Left lung (tissue), 10 donors: ENCODE results near the gene ADCK2. TPM values are rescaled to one million over a fixed set of nuclear protein-coding genes. Genes with fewer than 3 reads are reported as not detected.

ENCODE experiments used
- ATAC-seq: fragments of 200-7000 bp; cut with Tn5 transposase; one replicate; pipeline ENCODE4 v1.9.1; 2020; ENCODE audit warnings: moderate library complexity
- DNase-seq, 4 donors: peaks; one replicate each; pipeline ENCODE4 v3.0.0-alpha.2; 2013 to 2020
- H3K27ac ChIP-seq, 2 donors: fragments of 200-600 bp; sonication (generic) in 1 of 2; one replicate each; pipeline versions ENCODE4 v1.5.0 to v1.8.0; 2020 to 2021
- H3K27me3 ChIP-seq, 2 donors: fragments of 200-600 bp; sonication (generic) in 1 of 2; one replicate each; pipeline versions ENCODE4 v1.5.0 to v1.8.0; 2020 to 2021
- H3K36me3 ChIP-seq, 2 donors: fragments of 200-600 bp; sonication (generic) in 1 of 2; one replicate each; pipeline versions ENCODE4 v1.5.0 to v1.8.0; 2020 to 2021
- H3K4me1 ChIP-seq, 2 donors: fragments of 200-600 bp; one replicate each; pipeline ENCODE4 v1.8.0; 2021
- H3K4me3 ChIP-seq, 2 donors: fragments of 200-600 bp; sonication (generic) in 1 of 2; one replicate each; pipeline versions ENCODE4 v1.5.0 to v1.8.0; 2020 to 2021; ENCODE audit warnings: mild to moderate bottlenecking in 1 of 2
- H3K9me3 ChIP-seq, 2 donors: fragments of 200-600 bp; sonication (generic) in 1 of 2; one replicate each; pipeline versions ENCODE4 v1.5.0 to v1.8.0; 2020 to 2021
- CTCF ChIP-seq, 2 donors: fragments of 200-600 bp; sonication (generic) in 1 of 2; IDR thresholded peaks; one replicate each; pipeline versions ENCODE4 v1.5.0 to v1.8.0; 2021; ENCODE audit warnings: antibody characterized with exemption in 2 of 2
- intact Hi-C, 2 donors: fragments of 100-400 bp; cut with DNase I; formaldehyde crosslinking; loops; one replicate each; pipeline versions ENCODE4 v1.11.2 to v1.14.2; 2022
- polyA plus RNA-seq, 6 donors: library from polyadenylated mRNA; unstranded; fragments of 120-200 nt; gene quantifications; one replicate each; pipeline ENCODE4 v1.2.1, GENCODE V29; 2013; ENCODE audit not compliant: insufficient read length in 6 of 6
- total RNA-seq, 2 donors: library from RNA; stranded (reverse); fragmentation: NEBNext Ultra II Directional; extraction: Animal tissue kit (Norgen Biotek cat#: 25700); gene quantifications; one replicate each; pipeline ENCODE4 v1.2.1, GENCODE V29; 2021
- donor health status: DM: no; HTN: yes; CAD: no.
- donor health status: DM: no; HTN: no; CAD: no.

Gene ADCK2
- total and polyA plus RNA-seq, 8 donors, result 14.5 to 22.0 (median 17.7) TPM

- Histone ChIP-seq H3K4me1 (peaks cover 2 to 3% of the 10 kb centered on the region in 2 donors), H3K9me3 (no peaks in the 10 kb centered on the region), H3K27ac (no peak overlapping the region), H3K4me3 (no peak overlapping the region), H3K27me3 (no peaks in the 10 kb centered on the region), H3K36me3 (peaks cover 0 to 17% of the 10 kb centered on the region in 2 donors)
- ATAC-seq, result no peak
- intact Hi-C loops, result no loop called here
- no peak for TF ChIP-seq CTCF (IDR thresholded peaks at IDR 0.05)
- no peak for DNase-seq
Measured at GRCh38 chr7:140714331-140715040, 41.7 kb downstream of the ADCK2 start.

GRCh38 chr7:140719721-140720120 lies 47.0 kb downstream of the ADCK2 start:
- Histone ChIP-seq H3K36me3 (peaks cover 0 to 8% of the 10 kb centered on the region in 2 donors), H3K4me3 (no peak overlapping the region), H3K27me3 (no peaks in the 10 kb centered on the region), H3K27ac (no peak overlapping the region), H3K9me3 (no peaks in the 10 kb centered on the region), H3K4me1 (peaks cover 5 to 7% of the 10 kb centered on the region in 2 donors)
- no peak for TF ChIP-seq CTCF (IDR thresholded peaks at IDR 0.05)
- ATAC-seq (peak; percentile 93), DNase-seq (peak in 1 of 4 donors; percentile 52)
- intact Hi-C loops, result no loop called here

- H3K36me3 ChIP-seq, result peaks cover 0 to 6% of the 10 kb centered on the region in 2 donors
- H3K4me1 ChIP-seq, result peaks cover 5 to 7% of the 10 kb centered on the region in 2 donors
- intact Hi-C loops, result no loop called here
- no peak overlapping the region for H3K4me3 ChIP-seq
- DNase-seq, result peak in 1 of 4 donors; percentile 19
- H3K27ac ChIP-seq, result no peak overlapping the region
- peak; percentile 48 for ATAC-seq
- no peaks in the 10 kb centered on the region for H3K27me3 ChIP-seq
- no peak for TF ChIP-seq CTCF (IDR thresholded peaks at IDR 0.05)
- H3K9me3 ChIP-seq, result no peaks in the 10 kb centered on the region
Measured at GRCh38 chr7:140722254-140722653, 49.5 kb downstream of the ADCK2 start.

GRCh38 chr7:140723006-140723405 lies 50.3 kb downstream of the ADCK2 start:
- no peak for ATAC-seq
- no peak overlapping the region for H3K4me3 ChIP-seq
- H3K36me3 ChIP-seq, result peaks cover 0 to 6% of the 10 kb centered on the region in 2 donors
- H3K27me3 ChIP-seq, result no peaks in the 10 kb centered on the region
- no peak for DNase-seq
- intact Hi-C loops, result no loop called here
- no peaks in the 10 kb centered on the region for H3K9me3 ChIP-seq
- peaks cover 5 to 7% of the 10 kb centered on the region in 2 donors for H3K4me1 ChIP-seq
- H3K27ac ChIP-seq, result no peak overlapping the region
- TF ChIP-seq CTCF (IDR thresholded peaks at IDR 0.05), result no peak

GRCh38 chr7:140723574-140723973 lies 50.8 kb downstream of the ADCK2 start:
- peaks cover 0 to 6% of the 10 kb centered on the region in 2 donors for H3K36me3 ChIP-seq

More at GRCh38 chr7:140723574-140723973, 50.8 kb downstream of the ADCK2 start:
- Histone ChIP-seq H3K4me1 (peaks cover 5 to 7% of the 10 kb centered on the region in 2 donors), H3K27ac (no peak overlapping the region), H3K27me3 (no peaks in the 10 kb centered on the region), H3K9me3 (no peaks in the 10 kb centered on the region), H3K4me3 (no peak overlapping the region)
- ATAC-seq (no peak), DNase-seq (no peak)
- intact Hi-C loops, result no loop called here
- TF ChIP-seq CTCF (IDR thresholded peaks at IDR 0.05), result no peak
